ENCODE data around the gene CLDN19. TPM values are rescaled to one million over a fixed set of nuclear protein-coding genes. Genes with fewer than 3 reads are reported as not detected.

CLDN19 gene
- total RNA-seq, 1 experiment from 2014 or later: not detected

- no peak for TF ChIP-seq ZBTB33 (IDR thresholded peaks at IDR 0.05; ENCODE audit: extremely low read depth, insufficient replicate concordance, low read length)
- TF ChIP-seq FOSL1 (IDR thresholded peaks at IDR 0.05; ENCODE audit: low read depth): no peak
Measured at GRCh38 chr1:42735477-42736105, 4.4 kb downstream of the CLDN19 start (continued).

- H3K27ac ChIP-seq (ENCODE audit: low read depth, low read length): no peak overlapping the region
- H3K4me1 ChIP-seq (ENCODE audit: control insufficient read depth in 1 of 2, insufficient read depth in 2 of 2, low read length in 2 of 2): peaks cover 4 to 12% of the 10 kb centered on the region in 2 experiments
- ChIA-PET POLR2A (no interaction called here), RAD21 (ENCODE audit: low non-redundant PET in 1 of 2, low total read pairs in 2 of 2, uncharacterized antibody in 2 of 2, unreplicated experiment in 2 of 2) (no interaction called here), CTCF (interaction anchor here (1.0 kb wide), 1 partner anchor 31 kb away, joined by 3 read pairs; no protein-coding TSS in a partner anchor)
- no peaks in the 10 kb centered on the region for H4K20me1 ChIP-seq (ENCODE audit: insufficient read depth)
- H3K27me3 ChIP-seq (ENCODE audit: insufficient read depth, low read length): no peaks in the 10 kb centered on the region
- H3K79me2 ChIP-seq (ENCODE audit: insufficient read depth, low read length): no peaks in the 10 kb centered on the region
- no peak for ATAC-seq
- TF ChIP-seq MAX (IDR thresholded peaks at IDR 0.05) (no peak), SP1 (IDR thresholded peaks at IDR 0.05; ENCODE audit: low read depth) (no peak), ZNF274 (IDR thresholded peaks at IDR 0.05; ENCODE audit: low read depth, low read length) (no peak), SRF (IDR thresholded peaks at IDR 0.05; ENCODE audit: low read depth) (no peak), ATF3 (IDR thresholded peaks at IDR 0.05) (no peak), EGR1 (IDR thresholded peaks at IDR 0.05; ENCODE audit: low read depth) (no peak), JUND (IDR thresholded peaks at IDR 0.05) (no peak), ZFX (IDR thresholded peaks at IDR 0.05) (no peak), YY1 (IDR thresholded peaks at IDR 0.05; ENCODE audit: extremely low read depth, insufficient replicate concordance, low read depth, low read length) (no peak)
- no peak overlapping the region for H2AFZ ChIP-seq (ENCODE audit: low read depth, low read length, poor library complexity, severe bottlenecking)
- no peak overlapping the region for H3K4me2 ChIP-seq (ENCODE audit: low read length)
- no peaks in the 10 kb centered on the region for H3K9me3 ChIP-seq (ENCODE audit: control insufficient read depth in 1 of 2, insufficient read depth in 1 of 2, low read depth in 1 of 2, low read length in 2 of 2)
- intact Hi-C loops (cut with micrococcal nuclease): loop anchor here (10.0 kb wide), 2 partner anchors 390 to 560 kb away; no protein-coding TSS in a partner anchor
- no peak overlapping the region for H3K9ac ChIP-seq (ENCODE audit: low read length)
- DNase-seq (ENCODE audit: low read depth, low spot score): no peak
- no peak overlapping the region for H3K4me3 ChIP-seq (replicated peaks in 1 of 2; ENCODE audit: low read depth in 1 of 2, low read length in 2 of 2)
- H3K9me2 ChIP-seq (ENCODE audit: insufficient read depth): no peaks in the 10 kb centered on the region
- no peaks in the 10 kb centered on the region for H3K36me3 ChIP-seq (ENCODE audit: control insufficient read depth in 1 of 2, insufficient read depth in 2 of 2, low read length in 2 of 2)
- no TSS peak for BruUV-seq (replicated peaks)
Measured at GRCh38 chr1:42735056-42735455, 5.0 kb downstream of the CLDN19 start.
